IPS-NIHi11 (cell line): Measurements from ENCODE around the gene MAB21L1.
A peak's percentile ranks its signal among the peaks of the same experiment; 100 is the strongest.

ENCODE experiments used
- DNase-seq: peaks from one replicate; pipeline ENCODE4 v3.0.0; 2012; ENCODE audit warnings: mixed read lengths, low spot score

The MAB21L1 gene

GRCh38 chr13:35479706-35480105, 3.2 kb upstream of the MAB21L1 start:
- DNase-seq: no peak

- peak; percentile 11 for DNase-seq
These were observed 2.6 kb upstream of the MAB21L1 start for GRCh38 chr13:35479038-35479492.

GRCh38 chr13:35478271-35479037, 2.0 kb upstream of the MAB21L1 start:
- peak; percentile 36 for DNase-seq

- no peak for DNase-seq
These were observed 977 bp upstream of the MAB21L1 start for GRCh38 chr13:35477386-35477946.

- peak; percentile 35 for DNase-seq
These were observed 1.1 kb downstream of the MAB21L1 start for GRCh38 chr13:35475212-35475959.

GRCh38 chr13:35474496-35475211, 1.8 kb downstream of the MAB21L1 start:
- no peak for DNase-seq

- no peak for DNase-seq
These were observed 2.7 kb downstream of the MAB21L1 start for GRCh38 chr13:35473802-35474201.

- DNase-seq: no peak
These were observed 3.2 kb downstream of the MAB21L1 start for GRCh38 chr13:35473206-35473775.

- DNase-seq: no peak
These were observed 4.1 kb downstream of the MAB21L1 start for GRCh38 chr13:35472323-35472881.

GRCh38 chr13:35471706-35472322, 4.7 kb downstream of the MAB21L1 start:
- peak; percentile 12 for DNase-seq

- peak; percentile 69 for DNase-seq
These were observed 5.5 kb downstream of the MAB21L1 start for GRCh38 chr13:35470671-35471661.

GRCh38 chr13:35469806-35470525, 6.5 kb downstream of the MAB21L1 start:
- DNase-seq: no peak

GRCh38 chr13:35468195-35468594, 8.3 kb downstream of the MAB21L1 start:
- no peak for DNase-seq

- no peak for DNase-seq
These were observed 11.1 kb downstream of the MAB21L1 start for GRCh38 chr13:35465371-35465770.

- DNase-seq: no peak
These were observed 16.4 kb downstream of the MAB21L1 start for GRCh38 chr13:35460061-35460460.

GRCh38 chr13:35457258-35457657, 19.2 kb downstream of the MAB21L1 start:
- DNase-seq: no peak

GRCh38 chr13:35455022-35455421, 21.5 kb downstream of the MAB21L1 start:
- no peak for DNase-seq

GRCh38 chr13:35449821-35450220, 26.7 kb downstream of the MAB21L1 start:
- no peak for DNase-seq

- DNase-seq: no peak
These were observed 28.0 kb downstream of the MAB21L1 start for GRCh38 chr13:35448465-35448864.
